Endothelial cell of umbilical vein (primary cell): ENCODE results near the gene CNTRL. TPM values are rescaled to one million over a fixed set of nuclear protein-coding genes. Genes with fewer than 3 reads are reported as not detected.

ENCODE experiments used
- BruUV-seq: library from RNA; stranded (reverse); fragments of 400-500 nt; replicated peaks from 2 replicates; lab custom pipeline; 2021; lab: Mats Ljungman, UMichigan
- CTCF ChIA-PET: fragments of 300-600, 350-600 bp; sonication (Branson Sonifier 250); formaldehyde crosslinking; loops from one replicate; lab custom pipeline; 2021; ENCODE audit warnings: antibody characterized with exemption, inconsistent platforms; lab: Charles Lee
- POLR2A ChIA-PET: fragments of 300-600, 350-600 bp; sonication (Branson Sonifier 250); formaldehyde crosslinking; loops from one replicate; lab custom pipeline; 2021; ENCODE audit warnings: antibody characterized with exemption, inconsistent platforms; lab: Charles Lee
- DNase-seq: peaks from one replicate; pipeline ENCODE4 v3.0.0-alpha.2; 2011; ENCODE audit warnings: low read depth, low spot score
- FAIRE-seq: peaks from 2 replicates; lab custom pipeline; 2011; peaks lifted over from hg19 to GRCh38; lab: Jason Lieb, UNC
- H2AFZ ChIP-seq: 2 replicates; pipeline ENCODE4 v1.6.0; 2012; ENCODE audit warnings: low read depth, low read length, control low read depth, inconsistent platforms
- H3K27ac ChIP-seq: 2 replicates; pipeline ENCODE4 v1.5.1; 2011; ENCODE audit warnings: low read depth, mild to moderate bottlenecking, control low read depth, low read length, moderate library complexity; ENCODE audit not compliant: insufficient read depth
- H3K27me3 ChIP-seq, 2 experiments: 2 replicates each; pipeline versions ENCODE4 v1.6.0 to v1.6.1; 2011; ENCODE audit warnings: low read length in 2 of 2, mixed read lengths in 1 of 2; ENCODE audit not compliant: control insufficient read depth in 2 of 2, insufficient read depth in 2 of 2
- H3K36me3 ChIP-seq, 2 experiments: 2 replicates in 1 of 2; 3 replicates in 1 of 2; pipeline ENCODE4 v1.5.1; 2011; ENCODE audit warnings: low read length in 2 of 2, mild to moderate bottlenecking in 1 of 2, moderate library complexity in 1 of 2; ENCODE audit not compliant: control insufficient read depth in 2 of 2, insufficient read depth in 2 of 2; ENCODE audit errors: extremely low read depth in 1 of 2
- H3K4me1 ChIP-seq: 3 replicates; pipeline ENCODE4 v1.5.1; 2011; ENCODE audit warnings: mild to moderate bottlenecking, low read length; ENCODE audit not compliant: control insufficient read depth, insufficient read depth; ENCODE audit errors: extremely low read depth
- H3K4me2 ChIP-seq: 2 replicates; pipeline ENCODE4 v1.6.1; 2011; ENCODE audit warnings: low read length, control low read depth, mixed read lengths; ENCODE audit not compliant: insufficient read depth
- H3K4me3 ChIP-seq, 3 experiments: fragments of 200-600 bp in 1 of 3; sonication (generic), shearing (Covaris generic) in 1 of 3; replicated peaks in 1 of 3; 2 replicates each; pipeline ENCODE4 v1.5.1; 2011 to 2016; ENCODE audit warnings: control low read depth in 3 of 3, low read length in 3 of 3, mild to moderate bottlenecking in 2 of 3, inconsistent platforms in 1 of 3, low read depth in 1 of 3, moderate library complexity in 1 of 3; ENCODE audit not compliant: insufficient read depth in 1 of 3
- H3K79me2 ChIP-seq: 2 replicates; pipeline ENCODE4 v1.6.0; 2012; ENCODE audit warnings: low read length, inconsistent platforms; ENCODE audit not compliant: control insufficient read depth, insufficient read depth
- H3K9ac ChIP-seq: replicated peaks from 2 replicates; pipeline ENCODE3; 2011; ENCODE audit warnings: low read length, control low read depth; ENCODE audit not compliant: insufficient read depth; ENCODE audit errors: extremely low read depth
- H3K9me1 ChIP-seq: replicated peaks from 3 replicates; pipeline ENCODE4 v1.6.0; 2011; ENCODE audit warnings: mild to moderate bottlenecking, low read length; ENCODE audit not compliant: control insufficient read depth, insufficient read depth; ENCODE audit errors: extremely low read depth
- H3K9me3 ChIP-seq: replicated peaks from 2 replicates; pipeline ENCODE4 v1.5.1; 2012; ENCODE audit warnings: low read length, inconsistent platforms; ENCODE audit not compliant: control insufficient read depth, insufficient read depth
- H4K20me1 ChIP-seq: replicated peaks from 2 replicates; pipeline ENCODE3; 2011; ENCODE audit warnings: mild to moderate bottlenecking, low read length; ENCODE audit not compliant: control insufficient read depth, insufficient read depth; ENCODE audit errors: extremely low read depth
- CTCF ChIP-seq, 2 donors: IDR thresholded peaks; 1 replicate in 1 of 2; 2 replicates in 1 of 2; pipeline ENCODE4 v1.5.1; 2011; ENCODE audit warnings: low read length in 2 of 2, mild to moderate bottlenecking in 2 of 2, moderate library complexity in 2 of 2, control low read depth in 1 of 2, inconsistent platforms in 1 of 2, low read depth in 1 of 2; ENCODE audit not compliant: insufficient read depth in 1 of 2; ENCODE audit errors: extremely low read depth in 1 of 2
- EZH2 ChIP-seq: IDR thresholded peaks from 2 replicates; pipeline ENCODE4 v1.6.1; 2012; ENCODE audit warnings: borderline replicate concordance, low read depth, mild to moderate bottlenecking, moderate library complexity, low read length, inconsistent platforms; ENCODE audit not compliant: severe bottlenecking
- FOS ChIP-seq: IDR thresholded peaks from 2 replicates; pipeline ENCODE4 v1.6.1; 2011; ENCODE audit warnings: mild to moderate bottlenecking, low read length, moderate library complexity, borderline replicate concordance; ENCODE audit not compliant: insufficient read depth
- GATA2 ChIP-seq: IDR thresholded peaks from 2 replicates; pipeline ENCODE4 v1.7.0; 2011; ENCODE audit warnings: low read depth, mild to moderate bottlenecking, moderate library complexity, mixed read lengths, low read length; ENCODE audit not compliant: insufficient read length, insufficient read depth
- JUN ChIP-seq: IDR thresholded peaks from 2 replicates; pipeline ENCODE4 v1.6.1; 2011; ENCODE audit warnings: borderline replicate concordance, low read depth; ENCODE audit not compliant: insufficient read length, insufficient read depth
- MYC ChIP-seq: IDR thresholded peaks from one replicate; pipeline ENCODE4 v1.6.1; 2011; ENCODE audit warnings: mild to moderate bottlenecking, low read depth, low read length
- POLR2A ChIP-seq: IDR thresholded peaks from 2 replicates; pipeline ENCODE4 v1.6.1; 2012; ENCODE audit warnings: low read depth, mild to moderate bottlenecking, control low read depth, low read length
- POLR2AphosphoS5 ChIP-seq: IDR thresholded peaks from 2 replicates; pipeline ENCODE4 v1.6.1; 2012; ENCODE audit warnings: low read depth, mild to moderate bottlenecking, control low read depth, low read length, moderate library complexity; ENCODE audit not compliant: insufficient read depth
- dilution Hi-C: fragments of 300-500 bp; cut with MboI; formaldehyde crosslinking; loops from one replicate; pipeline ENCODE4 v1.15.0; 2019; ENCODE audit warnings: low sequenced_read_pairs; ENCODE audit not compliant: extremely low pct_ligation_motif_present
- intact Hi-C: fragments of 100-400 bp; cut with micrococcal nuclease; formaldehyde crosslinking; loops from one replicate; pipeline ENCODE4 v1.10.0; 2022
- polyA plus RNA-seq, 4 experiments: library from polyadenylated mRNA; depleted of rRNA in 3 of 4; stranded (reverse) in 3 of 4; unstranded in 1 of 4; fragments of >200 nt; gene quantifications; 2 replicates each; pipeline versions ENCODE4 v1.2.1 to v1.2.3, GENCODE V29; 2011 to 2012; ENCODE audit warnings: missing spikeins in 1 of 4
- total RNA-seq: library from RNA; stranded (reverse); gene quantifications from 2 replicates; pipeline ENCODE4 v1.2.3, GENCODE V29; 2021
- TF ChIP-seq, protein P1 (sequence below): IDR thresholded peaks from 2 replicates; pipeline ENCODE4 v1.6.1; 2011; ENCODE audit not compliant: insufficient read depth, insufficient read length

The CNTRL gene
- total and polyA plus RNA-seq, 2 donors (not counting 3 experiments of a cell fraction or from before 2014, with no cell fraction given): 6.1 to 21.8 TPM

DNA sequence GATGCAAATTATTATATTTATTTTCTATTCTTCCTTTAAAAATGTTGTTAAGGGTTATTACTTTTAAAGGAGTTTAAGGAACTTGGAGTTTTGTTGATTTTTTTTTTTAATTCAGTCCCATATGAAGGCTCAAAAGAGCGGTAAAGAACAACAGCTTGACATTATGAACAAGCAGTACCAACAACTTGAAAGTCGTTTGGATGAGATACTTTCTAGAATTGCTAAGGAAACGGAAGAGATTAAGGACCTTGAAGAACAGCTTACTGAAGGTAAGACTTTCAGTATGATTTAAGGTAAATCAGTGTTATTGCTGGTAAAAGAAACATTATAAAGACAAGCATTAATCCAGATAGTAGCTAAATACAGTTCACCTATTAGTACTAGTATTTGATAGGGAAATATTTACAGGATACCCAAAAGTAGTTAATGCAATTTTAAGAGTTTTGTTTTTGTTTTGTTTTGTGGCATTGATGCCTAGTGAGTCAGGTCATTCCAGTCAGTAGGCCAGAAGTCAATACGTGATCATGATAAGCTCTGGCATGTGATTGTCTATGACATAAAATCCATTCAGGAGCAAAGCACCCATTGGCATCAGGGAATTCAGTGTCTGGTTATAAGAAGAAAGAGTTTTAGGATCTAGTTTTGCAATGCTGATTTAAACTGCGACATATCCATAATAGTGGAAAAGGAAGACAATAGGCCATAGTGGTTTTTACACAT is 49.2 kb downstream of the CNTRL start:
- ChIA-PET CTCF (interaction anchor here (1.3 kb wide), 1 partner anchor 13 kb away, joined by 3 read pairs; no protein-coding TSS in a partner anchor), POLR2A (no interaction called here)
- TF ChIP-seq CTCF (IDR thresholded peaks at IDR 0.05; ENCODE audit: extremely low read depth in 1 of 2, insufficient read depth in 1 of 2, low read depth in 1 of 2, low read length in 2 of 2) (no peak), MYC (no peak), FOS (no peak), GATA2 (no peak), POLR2A (no peak), EZH2 (no peak), POLR2AphosphoS5 (no peak), JUN (no peak)
- TF ChIP-seq, protein P1, sequence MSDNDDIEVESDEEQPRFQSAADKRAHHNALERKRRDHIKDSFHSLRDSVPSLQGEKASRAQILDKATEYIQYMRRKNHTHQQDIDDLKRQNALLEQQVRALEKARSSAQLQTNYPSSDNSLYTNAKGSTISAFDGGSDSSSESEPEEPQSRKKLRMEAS: no peak
- peaks cover 0 to 2% of the 10 kb centered on the region in 2 experiments for H3K36me3 ChIP-seq
- H3K9me3 ChIP-seq: no peaks in the 10 kb centered on the region
- H3K4me3 ChIP-seq: no peak overlapping the region
- peaks cover 11% of the 10 kb centered on the region for H3K4me1 ChIP-seq
- BruUV-seq: no TSS peak
- H3K9ac ChIP-seq: no peak overlapping the region
- intact Hi-C loops: loop anchor here (5.0 kb wide), 1 partner anchor 137 kb away; no protein-coding TSS in a partner anchor
- H3K27ac ChIP-seq: no peak overlapping the region
- H2AFZ ChIP-seq: no peak overlapping the region
- dilution Hi-C loops: no loop called here
- no peaks in the 10 kb centered on the region for H4K20me1 ChIP-seq
- no peaks in the 10 kb centered on the region for H3K27me3 ChIP-seq
- peaks cover 10% of the 10 kb centered on the region for H3K79me2 ChIP-seq
- DNase-seq (no peak), FAIRE-seq (no peak)
- no peaks in the 10 kb centered on the region for H3K9me1 ChIP-seq
- no peak overlapping the region for H3K4me2 ChIP-seq
